ENCODE results near the gene ROCK2. TPM values are rescaled to one million over a fixed set of nuclear protein-coding genes. Genes with fewer than 3 reads are reported as not detected.

Gene ROCK2
- total and polyA plus RNA-seq, 2 of the 8 experiments (the other 6 are each of a cell fraction or from before 2014, with no cell fraction given) = 2.7 to 29.0 TPM

GRCh38 chr2:11368059-11368572 lies 23.7 kb upstream of the ROCK2 start:
- Histone ChIP-seq H3K4me2 (ENCODE audit: insufficient read depth in 1 of 2, low read depth in 2 of 2, low read length in 2 of 2) (no peak overlapping the region), H2BK20ac (ENCODE audit: low read length) (no peak overlapping the region), H2BK5ac (ENCODE audit: low read depth, low read length) (no peak overlapping the region), H3K27me3 (replicated peaks in 1 of 4; ENCODE audit: control insufficient read depth in 3 of 4, extremely low read depth in 1 of 4, insufficient read depth in 3 of 4, low read length in 3 of 4) (no peaks in the 10 kb centered on the region), H3K23me2 (ENCODE audit: low read depth, low read length) (no peaks in the 10 kb centered on the region; the same call in 1 of the 2 replicates), H3K36me3 (ENCODE audit: control insufficient read depth in 2 of 4, insufficient read depth in 4 of 4, low read length in 3 of 4) (no peaks in the 10 kb centered on the region), H2BK120ac (replicated peaks; ENCODE audit: low read depth, low read length) (no peak overlapping the region), H3K79me1 (ENCODE audit: low read depth, low read length) (no peaks in the 10 kb centered on the region), H4K8ac (ENCODE audit: extremely low read depth, insufficient read depth, low read length) (no peak overlapping the region), H2BK12ac (ENCODE audit: low read depth, low read length) (no peak overlapping the region), H2AK5ac (ENCODE audit: low read depth, low read length) (no peak overlapping the region), H4K20me1 (replicated peaks in 1 of 2; ENCODE audit: control insufficient read depth in 1 of 2, insufficient read depth in 2 of 2, low read length in 2 of 2) (no peaks in the 10 kb centered on the region), H3K9me3 (ENCODE audit: insufficient read depth in 2 of 2, low read depth in 1 of 2, low read length in 1 of 2) (no peaks in the 10 kb centered on the region), H3K79me2 (ENCODE audit: control insufficient read depth in 1 of 2, insufficient read depth in 2 of 2, low read length in 2 of 2) (no peaks in the 10 kb centered on the region), H3K14ac (ENCODE audit: insufficient read length) (no peak overlapping the region), H2AFZ (ENCODE audit: low read length) (0 out of 2 replicates have a peak overlapping the region, but pooled peaks have one; percentile 11), H4K5ac (ENCODE audit: insufficient read length, low read depth, low read length) (no peak overlapping the region), H2BK15ac (ENCODE audit: low read length) (no peak overlapping the region), H3K56ac (replicated peaks; ENCODE audit: insufficient read length, low read depth, low read length) (no peak overlapping the region), H3K4me3 (ENCODE audit: extremely low read depth in 1 of 4, insufficient read depth in 2 of 4, low read depth in 3 of 4, low read length in 4 of 4) (no peak overlapping the region), H3K27ac (ENCODE audit: low read depth, low read length) (no peak overlapping the region), H4K91ac (replicated peaks; ENCODE audit: insufficient read length, low read length) (no peak overlapping the region), H3K23ac (ENCODE audit: insufficient read length) (no peak overlapping the region), H3K18ac (ENCODE audit: extremely low read depth, low read length) (no peak overlapping the region), H3K4me1 (replicated peaks in 1 of 4; ENCODE audit: control insufficient read depth in 3 of 4, insufficient read depth in 4 of 4, low read length in 3 of 4) (0 out of 7 replicates have a peak, but pooled peaks cover 0 to 3% (median 0%) of the 10 kb centered on the region in 4 experiments), H3K4ac (replicated peaks; ENCODE audit: insufficient read length, low read depth, low read length) (no peak overlapping the region), H3K9ac (replicated peaks in 1 of 4; ENCODE audit: extremely low read depth in 1 of 4, low read depth in 3 of 4, low read length in 3 of 4) (no peak overlapping the region)
- 81% methylated on average over 10 of the region's 10 CpGs; no CpG with 5 or more reads in 1 of the 2 experiments for WGBS, 2 experiments (ENCODE audit: extremely low coverage in 1 of 2, insufficient coverage in 1 of 2, insufficient read length in 1 of 2, insufficient replicate concordance in 2 of 2, low coverage in 1 of 2, low lambda C conversion rate in 2 of 2, missing lambda C conversion rate in 1 of 2)
- CTCF ChIA-PET (ENCODE audit: partially characterized antibody) = interaction anchor here (0.7 to 2.1 kb wide), 5 partner anchors 20 to 236 kb away, joined by 3 to 8 read pairs (median 3); a partner anchor contains a TSS
- POLR2A ChIA-PET (ENCODE audit: partially characterized antibody) = interaction anchor here (1.1 to 1.2 kb wide), 2 partner anchors 23 to 24 kb away, joined by 3 read pairs; no protein-coding TSS in a partner anchor
- FAIRE-seq (no peak), DNase-seq (ENCODE audit: low read depth in 1 of 2, low spot score in 2 of 2) (no peak)
- TF ChIP-seq NANOG (IDR thresholded peaks at IDR 0.05; ENCODE audit: insufficient read depth, low read depth, low read length, poor library complexity, severe bottlenecking) (no peak), FOSL1 (IDR thresholded peaks at IDR 0.05; ENCODE audit: insufficient read depth, low read depth, low read length) (no peak), EP300 (IDR thresholded peaks at IDR 0.05; ENCODE audit: borderline replicate concordance in 1 of 2, low read depth in 2 of 2, low read length in 2 of 2) (no peak), SAP30 (IDR thresholded peaks at IDR 0.05; ENCODE audit: insufficient read depth, insufficient replicate concordance, low read length) (no peak), BRCA1 (IDR thresholded peaks at IDR 0.05; ENCODE audit: low read depth, low read length) (no peak), HDAC6 (IDR thresholded peaks at IDR 0.05; ENCODE audit: low read depth, low read length) (no peak), NRF1 (IDR thresholded peaks at IDR 0.05; ENCODE audit: low read depth, low read length) (no peak), ASH2L (IDR thresholded peaks at IDR 0.05; ENCODE audit: low read length) (no peak), SP4 (IDR thresholded peaks at IDR 0.05; ENCODE audit: low read length) (no peak), TBP (IDR thresholded peaks at IDR 0.05; ENCODE audit: low read depth, low read length) (no peak), CBX8 (IDR thresholded peaks at IDR 0.05; ENCODE audit: borderline replicate concordance, low read depth, low read length) (no peak)

All from H1 (cell line).